HG03571 (cell line): ENCODE results near the gene IQCF5.
"Not testable (repeated sequence)": the region's sequence is repeated elsewhere in the genome, so short reads cannot be mapped to it uniquely, and the experiment has no call there.

Experiments used
- ATAC-seq: cut with Tn5 transposase; IDR thresholded peaks from one replicate; pipeline ENCODE4 v1.9.1; 2021; ENCODE audit not compliant: unreplicated experiment

Gene IQCF5

DNA sequence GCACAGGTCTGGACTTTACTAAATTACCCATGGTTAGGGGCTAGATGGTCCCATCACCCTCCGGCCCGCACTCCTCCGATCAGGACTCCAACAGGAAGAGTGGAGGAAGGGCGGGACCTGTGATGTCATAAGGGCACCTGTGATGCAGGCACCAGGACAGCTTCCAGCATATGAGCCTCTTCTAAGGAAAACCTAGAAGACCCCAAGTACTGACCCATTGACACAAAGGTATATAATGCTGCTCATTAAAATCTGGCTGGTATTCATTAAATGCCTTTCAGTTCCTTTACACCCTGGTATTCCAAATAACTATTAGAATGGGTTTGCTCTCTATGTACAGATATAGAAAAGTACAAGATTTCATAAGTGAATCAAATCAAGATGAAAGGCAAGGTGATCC, at the start of gene IQCF5:
Gene IQCF5, minus strand, starts transcription at position 101 of the 400 bp plus-strand sequence. Its CDS starts 70 bp downstream, at position 31.
- no peak for ATAC-seq

GRCh38 chr3:51921081-51921578, 45.7 kb upstream of the IQCF5 start:
- no peak for ATAC-seq

GRCh38 chr3:51916418-51916817, 41.0 kb upstream of the IQCF5 start:
- no peak for ATAC-seq

DNA sequence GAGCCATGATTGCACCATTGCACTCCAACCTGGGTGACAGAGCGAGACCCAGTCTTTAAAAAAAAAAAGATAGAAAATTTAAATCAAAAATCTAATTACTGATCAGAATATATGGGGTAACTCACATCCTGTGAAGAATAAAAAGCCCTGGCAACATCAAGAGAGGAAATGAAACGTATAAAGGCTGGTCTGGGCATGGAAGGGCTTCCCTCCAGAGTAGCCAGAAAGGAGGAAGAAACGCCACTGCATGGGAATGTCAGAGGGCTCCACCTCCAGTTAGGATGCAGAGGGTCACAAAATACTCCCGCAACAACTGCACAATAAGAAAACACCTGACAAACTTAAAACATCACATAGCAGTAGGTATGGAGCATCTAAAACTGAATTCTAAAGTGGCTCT, 32.6 kb upstream of the IQCF5 start:
- no peak for ATAC-seq

- no peak for ATAC-seq
Measured at GRCh38 chr3:51904034-51904823, 28.8 kb upstream of the IQCF5 start.

DNA sequence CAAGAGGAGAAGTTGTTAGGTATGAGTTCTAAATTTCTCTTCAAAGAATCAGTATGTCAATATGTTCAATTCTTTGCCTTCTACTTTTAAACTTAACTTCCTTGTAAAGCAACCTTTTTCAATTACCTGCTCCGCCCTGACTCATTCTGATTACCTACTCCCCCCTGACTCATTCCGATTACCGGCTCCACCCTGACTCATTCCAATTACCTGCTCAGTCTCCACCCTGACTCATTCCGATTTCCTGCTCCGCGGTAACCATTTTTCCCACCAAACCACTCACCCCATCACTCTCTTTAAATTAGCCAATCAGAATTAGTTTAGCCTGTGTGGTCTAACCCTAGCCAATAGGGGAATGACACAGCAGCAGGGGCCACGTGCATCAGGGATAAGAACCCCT, 27.0 kb upstream of the IQCF5 start:
- not testable (repeated sequence) for ATAC-seq

- ATAC-seq: not testable (repeated sequence)
Measured at GRCh38 chr3:51900043-51900442, 24.6 kb upstream of the IQCF5 start.

- ATAC-seq: no peak
Measured at GRCh38 chr3:51897391-51897790, 22.0 kb upstream of the IQCF5 start.

DNA sequence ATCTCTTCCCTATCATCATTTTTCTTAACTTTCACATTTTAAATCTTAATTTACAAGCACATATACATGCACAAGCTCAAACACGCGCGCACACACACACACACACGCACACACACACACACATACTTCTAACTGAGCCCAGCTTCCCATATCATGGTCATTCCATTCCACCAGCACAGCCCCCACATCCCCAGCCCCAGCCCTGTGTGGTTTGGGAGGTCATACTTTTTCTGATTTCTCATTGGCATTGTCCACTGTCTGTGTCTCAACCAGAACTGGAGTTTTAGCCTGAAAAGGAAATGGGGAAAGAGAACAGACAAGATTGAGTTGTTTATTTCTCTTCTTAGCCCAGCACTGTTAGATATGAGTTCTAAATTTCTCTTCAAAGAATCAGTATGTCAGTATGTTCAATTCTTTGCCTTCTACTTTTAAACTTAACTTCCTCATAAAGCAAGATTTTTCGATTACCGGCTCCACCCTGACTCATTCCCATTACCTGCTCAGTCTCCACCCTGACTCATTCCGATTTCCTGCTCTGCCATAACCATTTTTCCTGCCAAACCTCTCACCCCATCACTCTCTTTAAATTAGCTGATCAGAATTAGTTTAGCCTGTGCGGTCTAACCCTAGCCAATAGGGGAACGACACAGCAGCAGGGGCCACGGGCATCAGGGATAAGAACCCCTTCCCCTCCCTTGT, 21.4 kb upstream of the IQCF5 start:
- ATAC-seq: no peak

- no peak for ATAC-seq
Measured at GRCh38 chr3:51894939-51895338, 19.5 kb upstream of the IQCF5 start.

DNA sequence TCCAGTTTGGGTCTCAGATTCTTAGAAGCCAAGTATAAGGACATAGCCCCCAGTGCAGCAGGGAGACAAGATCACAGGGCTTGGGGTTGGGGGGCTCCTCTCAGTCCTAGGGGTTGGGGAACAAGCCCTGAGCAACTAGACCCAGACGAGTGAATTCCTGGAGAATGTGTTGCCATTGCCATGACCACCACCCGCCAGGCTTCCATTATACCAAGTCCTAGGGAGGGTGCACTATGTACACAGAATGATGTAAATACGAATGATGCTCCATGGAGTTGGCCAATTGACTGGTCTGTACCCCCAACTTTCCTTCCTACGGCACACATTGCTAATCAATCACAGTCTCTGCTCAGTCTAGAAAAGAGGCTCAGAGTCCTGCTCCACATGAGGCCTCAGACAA, 19.0 kb upstream of the IQCF5 start:
- no peak for ATAC-seq

DNA sequence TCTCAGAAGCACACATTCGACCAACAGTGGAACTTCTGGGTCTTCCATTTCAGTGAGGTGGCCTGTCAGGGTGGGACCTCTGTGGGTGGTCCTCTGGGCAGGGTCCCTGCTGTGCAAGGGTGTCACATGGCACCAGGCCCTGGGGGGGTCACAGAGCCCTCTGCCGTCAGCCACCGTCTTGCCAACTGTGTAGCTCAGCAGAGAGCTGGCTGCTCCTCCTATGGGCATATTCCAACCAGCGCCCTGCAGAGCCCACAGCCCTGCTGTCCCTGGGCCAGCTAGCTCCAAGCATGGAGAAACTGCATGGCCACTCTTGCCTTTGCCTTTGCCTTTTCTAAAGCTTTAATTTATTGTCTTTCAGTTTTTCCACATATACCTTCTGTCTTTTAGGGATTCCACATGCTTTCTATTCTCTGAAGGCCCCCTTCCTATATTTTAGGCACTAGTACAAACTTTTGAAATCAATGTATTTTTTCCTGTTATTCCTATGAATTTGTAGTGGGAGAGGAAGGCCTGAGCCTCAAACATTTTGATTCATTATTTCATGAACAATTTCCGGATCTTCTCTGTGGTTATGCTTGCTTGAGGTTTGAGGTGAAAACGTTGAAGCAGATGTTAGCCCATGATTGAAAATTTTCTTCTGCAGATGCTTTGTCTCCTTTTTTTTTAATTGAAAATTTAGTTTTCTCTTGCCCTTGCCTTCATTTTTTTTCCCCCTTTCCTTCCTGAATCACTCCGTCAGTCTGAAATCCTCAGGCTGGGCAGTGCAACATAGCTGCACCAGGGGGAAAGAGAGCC, 16.0 kb upstream of the IQCF5 start:
- no peak for ATAC-seq

DNA sequence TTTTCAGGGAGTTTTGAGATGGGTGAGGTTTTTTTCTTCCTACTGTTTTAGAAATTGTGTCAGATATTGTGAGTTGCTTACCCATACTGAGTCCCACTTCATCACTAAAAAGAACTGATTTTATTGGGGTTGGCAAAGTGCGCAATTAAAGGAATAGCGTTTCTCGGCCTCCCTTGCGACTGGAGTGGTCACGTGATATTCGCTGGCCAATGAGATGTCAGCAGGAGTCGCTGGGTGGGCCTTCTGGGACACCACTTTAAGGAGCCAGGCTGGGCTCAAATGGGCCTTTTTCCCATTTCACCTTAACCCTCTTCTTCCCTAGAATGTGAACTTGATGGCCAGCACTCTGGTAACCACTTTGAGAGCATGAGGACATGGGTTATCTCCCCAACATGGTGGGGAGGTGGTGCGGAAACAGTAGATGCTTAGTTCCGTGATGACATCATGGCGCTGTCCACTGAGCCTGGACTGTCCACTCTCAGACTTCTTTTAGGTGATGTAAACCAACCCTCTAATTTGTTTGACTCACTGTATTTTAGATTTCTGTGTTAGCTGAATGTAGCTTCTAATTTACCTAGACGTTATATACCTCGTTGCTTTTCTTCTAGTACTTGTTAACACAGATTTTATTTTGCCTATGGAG, 13.2 kb upstream of the IQCF5 start:
- ATAC-seq: no peak

GRCh38 chr3:51887620-51888019, 12.2 kb upstream of the IQCF5 start:
- ATAC-seq: no peak

GRCh38 chr3:51886447-51886846, 11.0 kb upstream of the IQCF5 start:
- no peak for ATAC-seq

GRCh38 chr3:51879937-51880336, 4.5 kb upstream of the IQCF5 start:
- no peak for ATAC-seq

GRCh38 chr3:51876186-51876585, 785 bp upstream of the IQCF5 start:
- ATAC-seq: no peak

DNA sequence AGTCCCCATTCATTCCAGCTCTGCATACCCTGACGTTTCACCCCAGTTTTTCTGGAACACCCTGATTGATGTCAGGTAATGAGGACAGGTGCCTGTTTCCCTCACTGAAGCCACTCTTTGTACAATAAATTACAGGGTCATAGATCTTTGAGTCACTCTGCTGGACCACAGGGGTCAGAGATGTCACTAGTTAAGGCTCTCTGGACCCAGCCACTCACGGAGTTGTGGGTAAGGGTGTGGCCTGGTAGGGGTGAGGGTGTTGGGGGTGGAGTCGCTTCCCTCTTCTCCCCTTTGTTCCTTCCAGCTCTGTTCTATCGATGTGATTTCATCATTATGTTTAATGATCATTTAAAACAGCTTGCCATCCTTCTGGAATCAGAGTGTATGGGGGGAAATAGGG, 512 bp downstream of the IQCF5 start:
- ATAC-seq: no peak

- no peak for ATAC-seq
Measured at GRCh38 chr3:51874411-51874810, 990 bp downstream of the IQCF5 start.

DNA sequence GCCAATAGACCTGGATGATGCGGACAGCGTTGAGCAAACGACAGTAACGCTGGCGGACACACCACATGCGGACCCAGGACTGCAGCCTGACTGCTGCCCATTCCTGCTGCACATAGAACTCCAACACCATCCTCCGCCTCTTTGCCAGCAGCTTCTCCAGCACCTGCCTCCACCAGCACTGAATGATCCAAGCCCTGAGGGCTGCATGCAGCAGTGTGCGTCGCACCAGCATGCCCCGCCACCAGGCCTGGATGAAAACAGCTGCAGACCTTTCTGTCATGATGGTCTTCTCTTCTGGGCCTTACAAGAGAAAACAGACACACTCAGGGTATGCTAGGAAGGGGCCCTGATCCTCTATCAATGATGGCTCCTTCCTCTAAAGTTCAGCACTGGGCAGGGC, 1.5 kb downstream of the IQCF5 start:
- ATAC-seq: no peak

DNA sequence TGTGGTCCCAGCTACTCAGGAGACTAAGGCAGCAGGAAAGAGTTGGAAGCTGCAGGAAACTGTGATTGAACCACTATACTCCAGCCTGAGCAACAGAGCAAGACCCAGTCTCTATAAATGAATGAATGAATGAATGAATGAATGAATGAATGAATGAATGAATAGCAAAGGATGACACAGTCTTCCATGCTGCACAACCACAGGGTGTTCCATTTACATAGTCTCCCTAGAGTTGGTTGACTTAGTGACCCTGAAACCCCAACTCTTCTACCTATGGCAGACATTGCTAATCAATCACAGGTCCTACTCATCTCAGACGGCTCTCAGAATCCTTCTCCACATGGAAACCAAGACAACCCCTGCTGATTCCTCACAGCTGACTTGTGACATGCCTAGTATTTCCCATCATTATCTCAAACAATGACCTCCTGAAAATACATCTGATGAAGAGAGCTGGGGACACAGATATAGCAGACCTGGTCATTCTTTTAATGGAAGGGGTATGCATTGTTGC, 2.1 kb downstream of the IQCF5 start:
- ATAC-seq: no peak
